Activated gamma-delta T cell treated with anti-CD3 and anti-CD28 coated beads, Interleukin-2, amount 50 U/mL, for 16 hours (primary cell): ENCODE measurements around the gene C9.
"Not testable (repeated sequence)": the region's sequence is repeated elsewhere in the genome, so short reads cannot be mapped to it uniquely, and the experiment has no call there.

Experiments used
- DNase-seq: peaks from one replicate; pipeline ENCODE4 v3.0.0-alpha.2; 2020; ENCODE audit warnings: low read depth

The C9 gene

DNA sequence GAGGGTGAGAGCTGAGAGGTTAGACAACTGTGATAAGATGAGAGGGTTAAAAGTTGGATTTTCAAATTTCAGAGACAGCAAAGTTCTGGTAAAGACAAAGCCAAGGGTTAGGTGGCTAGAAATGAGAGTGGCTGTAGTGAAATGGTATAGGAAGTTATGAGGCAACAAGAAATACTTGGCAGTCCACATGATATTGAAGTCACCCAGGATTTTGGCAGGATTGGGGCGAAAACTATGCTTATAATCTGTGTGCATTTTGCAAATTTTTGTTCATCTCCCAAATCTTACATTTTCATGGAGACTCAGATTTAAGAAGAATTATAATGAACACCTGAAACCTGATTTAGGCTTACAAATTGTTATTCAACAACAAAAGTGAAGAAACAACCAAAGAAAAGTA, 35.6 kb downstream of the C9 start:
- no peak for DNase-seq

DNA sequence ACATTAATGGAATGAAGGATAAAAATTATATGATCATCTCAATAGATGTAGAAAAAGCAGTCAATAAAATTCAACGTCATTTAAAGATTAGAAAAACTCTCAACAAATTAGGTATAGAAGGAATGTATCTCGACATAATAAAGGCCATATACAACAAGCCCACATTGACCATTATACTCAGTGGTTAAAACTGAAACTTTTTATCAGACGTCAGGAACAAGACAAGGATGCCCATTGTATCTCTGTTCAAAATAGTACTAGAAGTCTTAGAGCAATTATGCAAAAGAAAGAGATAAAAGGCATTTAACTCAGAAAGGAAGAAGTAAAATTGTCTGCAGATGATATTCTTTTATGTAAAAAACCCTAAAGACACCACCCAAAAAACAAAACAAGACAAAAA, 40.8 kb downstream of the C9 start:
- DNase-seq = no peak

DNA sequence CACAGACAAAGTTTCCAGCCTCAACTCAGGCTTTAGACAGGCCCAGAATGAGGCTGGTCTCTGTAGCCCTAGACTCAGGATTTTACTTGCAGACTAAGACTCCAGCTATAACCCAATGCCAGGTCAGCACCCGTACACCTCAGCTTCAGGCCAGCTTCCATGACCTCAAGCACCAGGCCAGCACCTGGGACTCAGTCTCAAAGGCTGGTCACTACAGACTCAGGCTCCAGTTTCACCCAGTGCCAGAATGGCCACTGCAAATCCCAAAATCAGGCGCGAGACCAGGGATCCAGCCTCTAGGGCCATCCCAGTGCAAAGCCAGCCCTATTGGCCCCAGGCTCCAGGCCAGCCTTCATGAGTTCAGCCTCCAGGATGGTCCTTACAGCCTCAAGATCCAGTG, 44.9 kb downstream of the C9 start:
- DNase-seq = no peak

DNA sequence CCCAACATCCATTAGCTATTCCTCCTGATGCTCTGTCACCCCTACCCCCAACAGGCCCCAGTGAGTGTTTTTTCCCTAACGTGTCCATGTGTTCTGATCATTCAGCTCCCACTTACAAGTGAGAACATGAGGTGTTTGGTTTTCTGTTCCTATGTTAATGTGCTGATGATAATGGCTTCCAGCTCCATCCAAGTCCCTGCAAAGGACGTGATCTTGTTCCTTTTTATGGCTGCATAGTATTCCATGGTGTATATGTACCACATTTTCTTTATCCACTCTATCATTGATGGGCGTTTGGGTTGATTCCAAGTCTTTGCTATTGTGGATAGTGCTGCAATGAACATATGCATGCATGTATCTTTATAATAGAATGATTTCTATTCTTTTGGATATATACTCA, 47.8 kb downstream of the C9 start:
- not testable (repeated sequence) for DNase-seq

DNA sequence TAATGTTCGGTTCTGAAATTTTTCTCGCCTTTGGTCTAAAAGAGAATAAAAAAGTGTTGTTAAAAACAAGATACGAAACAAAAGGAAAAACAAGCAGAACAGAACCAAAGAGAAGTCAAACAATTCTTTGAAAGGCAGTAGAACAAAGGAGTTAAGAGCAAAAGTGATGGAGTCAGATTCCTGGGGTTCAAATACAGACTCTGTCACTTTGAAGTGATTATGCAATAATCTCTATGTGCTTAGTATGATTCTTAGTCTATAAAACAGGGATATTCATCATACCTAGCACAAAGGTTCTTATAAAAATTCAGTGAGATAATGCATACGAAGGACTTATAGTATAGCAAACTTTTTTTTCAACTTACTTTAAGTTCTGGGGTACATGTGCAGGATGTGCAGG, 48.3 kb downstream of the C9 start:
- no peak for DNase-seq

DNA sequence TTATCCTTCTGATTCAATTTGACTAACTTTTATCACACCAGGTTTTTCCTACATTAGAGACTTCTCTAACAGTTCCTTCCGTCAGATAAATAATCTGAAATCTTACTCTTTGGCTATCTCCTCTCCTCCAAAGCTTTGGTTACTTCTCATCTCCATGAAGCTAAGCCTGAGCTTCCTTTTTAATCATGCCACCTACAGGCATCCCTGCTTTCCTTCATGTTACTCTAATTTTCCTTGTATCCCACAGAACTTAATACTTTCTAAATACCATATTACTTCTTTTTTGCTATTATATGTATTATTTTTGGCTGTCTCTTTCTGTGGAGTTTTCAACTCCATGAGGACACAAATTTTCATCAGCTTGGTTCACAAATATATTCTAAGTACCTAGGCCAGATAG, 49.7 kb downstream of the C9 start:
- no peak for DNase-seq

GRCh38 chr5:39309534-39309933, 54.8 kb downstream of the C9 start:
- DNase-seq = no peak

- no peak for DNase-seq
These were observed 61.8 kb downstream of the C9 start for GRCh38 chr5:39302472-39302871.

DNA sequence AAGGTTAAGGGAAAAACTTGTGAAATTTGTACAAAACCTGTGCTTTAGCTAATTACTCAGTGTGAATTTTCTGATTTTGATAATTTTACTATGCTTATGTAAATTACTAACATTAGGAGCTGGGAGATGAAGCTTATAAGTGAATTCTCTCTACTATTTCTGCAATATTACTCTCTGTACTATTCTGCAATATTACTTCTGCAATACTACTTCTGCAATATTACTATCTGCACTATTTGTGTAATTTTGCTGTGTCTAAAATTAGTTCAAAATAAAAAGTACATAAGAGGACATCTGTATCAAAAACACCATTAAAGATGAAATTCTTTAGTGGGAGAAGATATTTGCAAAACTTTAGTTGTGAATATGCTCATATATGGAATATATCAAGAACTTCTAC, 62.9 kb downstream of the C9 start:
- DNase-seq = no peak

- no peak for DNase-seq
These were observed 64.3 kb downstream of the C9 start for GRCh38 chr5:39299962-39300361.

DNA sequence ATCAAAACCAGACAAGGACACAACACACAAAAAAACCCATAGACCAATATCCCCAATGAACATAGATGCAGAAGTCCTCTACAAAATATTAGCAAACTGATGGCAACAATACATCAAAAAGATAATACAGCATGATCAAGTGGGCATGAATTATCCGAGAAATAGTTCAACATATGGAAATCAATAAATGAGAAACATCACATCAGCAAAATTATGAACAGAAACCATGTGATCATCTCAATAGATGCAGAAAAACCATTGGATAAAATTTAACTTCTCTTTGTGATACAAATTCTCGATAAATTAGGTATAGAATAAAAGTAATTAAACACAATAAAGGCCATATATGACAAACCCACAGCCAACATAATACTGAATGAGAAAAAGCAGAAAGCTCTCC, 69.6 kb downstream of the C9 start:
- no peak for DNase-seq

- DNase-seq = no peak
These were observed 79.7 kb downstream of the C9 start for GRCh38 chr5:39284552-39284951.

- peak; percentile 43 for DNase-seq
These were observed 81.0 kb downstream of the C9 start for GRCh38 chr5:39283231-39283818.

- no peak for DNase-seq
These were observed 81.7 kb downstream of the C9 start for GRCh38 chr5:39282561-39282960.

GRCh38 chr5:39275865-39276264, 88.4 kb downstream of the C9 start:
- DNase-seq = not testable (repeated sequence)

DNA sequence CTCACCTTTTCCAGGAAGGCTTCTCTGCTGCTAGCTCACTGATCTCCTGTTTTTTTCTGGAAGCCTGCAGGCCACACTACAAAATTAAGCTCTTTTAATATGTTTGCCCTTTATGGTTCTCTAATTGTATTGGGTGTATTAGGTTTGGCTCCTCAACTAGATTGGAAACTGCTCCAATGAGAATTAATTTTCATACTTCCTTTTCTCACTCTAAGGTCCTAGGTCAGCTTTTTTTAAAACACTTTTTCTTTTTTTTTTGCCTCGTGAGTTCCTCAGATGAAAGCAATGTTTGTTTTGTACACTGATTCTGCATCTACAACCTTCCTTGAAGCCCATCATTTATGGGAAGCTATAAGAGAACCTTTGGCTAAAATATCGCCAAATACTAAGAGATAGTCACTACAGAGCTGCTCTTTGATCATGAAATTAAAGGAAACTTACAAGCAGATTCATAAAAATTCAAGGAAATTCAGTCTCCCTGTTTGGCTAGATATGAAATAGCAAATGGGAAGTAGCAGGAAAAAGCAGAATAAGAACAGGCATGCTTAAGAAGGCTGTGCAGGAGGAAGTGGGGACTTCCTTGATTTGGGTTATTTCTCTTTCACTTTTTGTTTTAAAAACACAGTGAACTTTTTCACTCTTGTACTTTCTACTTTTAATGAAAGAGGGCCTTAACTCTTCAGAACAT, 89.8 kb downstream of the C9 start:
- DNase-seq = no peak

- DNase-seq = no peak
These were observed 90.9 kb downstream of the C9 start for GRCh38 chr5:39273314-39273954.

DNA sequence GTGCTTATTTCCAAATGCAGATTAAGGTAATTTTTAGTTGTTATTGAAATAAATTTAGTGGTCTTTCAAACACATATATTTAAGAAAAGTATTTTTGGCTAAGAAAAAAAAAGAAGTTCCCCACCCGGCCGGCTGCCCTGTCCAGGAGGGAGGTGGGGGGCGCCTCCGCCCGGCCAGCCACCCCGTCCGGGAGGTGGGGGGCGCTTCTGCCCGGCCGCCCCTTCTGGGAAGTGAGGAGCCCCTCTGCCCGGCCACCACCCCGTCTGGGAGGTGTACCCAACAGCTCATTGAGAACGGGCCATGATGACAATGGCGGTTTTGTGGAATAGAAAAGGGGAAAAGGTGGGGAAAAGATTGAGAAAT, 91.4 kb downstream of the C9 start:
- DNase-seq = not testable (repeated sequence)

- DNase-seq = no peak
These were observed 94.0 kb downstream of the C9 start for GRCh38 chr5:39270225-39270848.

DNA sequence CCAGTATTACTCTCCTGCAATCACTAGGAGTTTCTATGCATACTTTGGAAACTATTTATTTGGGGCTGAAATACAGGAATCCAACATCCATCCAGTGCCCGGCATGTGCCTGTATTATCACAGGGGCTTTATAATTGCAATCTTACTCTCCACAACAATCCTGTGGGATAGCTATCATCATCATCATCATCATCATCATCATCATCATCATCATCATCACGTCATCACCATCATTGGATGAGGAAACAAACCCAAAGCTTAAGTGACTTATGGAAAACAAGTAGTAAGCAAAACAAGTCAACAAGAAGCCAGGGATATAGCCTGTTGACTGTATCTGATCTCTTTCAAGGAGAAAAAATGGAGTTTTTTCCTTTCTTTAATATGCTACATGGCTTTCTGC, 97.1 kb downstream of the C9 start:
- no peak for DNase-seq

- no peak for DNase-seq
These were observed 97.9 kb downstream of the C9 start for GRCh38 chr5:39266442-39266841.

DNA sequence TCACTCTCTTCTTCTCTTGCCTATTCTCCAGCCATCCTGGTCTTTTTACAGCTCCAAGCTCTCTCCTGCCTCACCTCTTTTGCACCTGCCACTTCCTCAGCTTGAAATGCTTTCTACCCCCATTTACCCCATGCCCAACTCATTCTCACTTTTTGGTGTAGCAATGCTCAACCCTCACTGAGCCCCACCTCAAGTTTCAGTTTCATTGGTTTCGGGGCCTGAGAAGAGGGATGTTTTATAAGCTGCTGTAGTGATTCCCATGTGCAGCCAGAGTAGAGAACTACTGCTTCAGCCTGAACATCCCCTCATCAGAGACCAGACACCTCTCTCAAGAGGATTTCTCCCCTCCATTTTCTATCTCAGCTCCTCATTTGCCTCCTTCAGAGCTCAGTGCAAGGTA, 99.8 kb downstream of the C9 start:
- no peak for DNase-seq

GRCh38 chr5:39262981-39263380, 101.3 kb downstream of the C9 start:
- no peak for DNase-seq
